Measurements from ENCODE around the gene ZBTB9.

The ZBTB9 gene

DNA sequence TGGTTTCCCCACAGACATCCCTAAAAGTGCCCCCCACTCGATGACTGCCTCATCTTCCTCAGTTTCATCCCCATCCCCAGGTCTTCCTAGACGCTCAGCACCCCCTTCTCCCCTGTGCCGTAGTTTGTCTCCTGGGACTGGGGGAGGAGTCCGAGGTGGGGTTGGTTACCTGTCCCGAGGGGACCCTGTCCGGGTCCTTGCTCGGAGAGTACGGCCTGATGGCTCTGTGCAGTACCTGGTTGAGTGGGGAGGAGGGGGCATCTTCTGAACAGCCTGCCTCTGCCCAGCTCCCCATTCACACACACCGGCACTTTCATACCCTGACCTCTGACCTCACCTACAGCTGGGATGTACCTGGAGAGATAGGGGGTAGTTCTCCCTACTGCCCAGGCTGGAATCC lies 38.5 kb upstream of the ZBTB9 start:
- no peak for DNase-seq (ENCODE audit: insufficient read length, low spot score)
- no peak for FAIRE-seq
- no peak for TF ChIP-seq POLR2A (IDR thresholded peaks at IDR 0.05; ENCODE audit: low read depth, low read length)

DNA sequence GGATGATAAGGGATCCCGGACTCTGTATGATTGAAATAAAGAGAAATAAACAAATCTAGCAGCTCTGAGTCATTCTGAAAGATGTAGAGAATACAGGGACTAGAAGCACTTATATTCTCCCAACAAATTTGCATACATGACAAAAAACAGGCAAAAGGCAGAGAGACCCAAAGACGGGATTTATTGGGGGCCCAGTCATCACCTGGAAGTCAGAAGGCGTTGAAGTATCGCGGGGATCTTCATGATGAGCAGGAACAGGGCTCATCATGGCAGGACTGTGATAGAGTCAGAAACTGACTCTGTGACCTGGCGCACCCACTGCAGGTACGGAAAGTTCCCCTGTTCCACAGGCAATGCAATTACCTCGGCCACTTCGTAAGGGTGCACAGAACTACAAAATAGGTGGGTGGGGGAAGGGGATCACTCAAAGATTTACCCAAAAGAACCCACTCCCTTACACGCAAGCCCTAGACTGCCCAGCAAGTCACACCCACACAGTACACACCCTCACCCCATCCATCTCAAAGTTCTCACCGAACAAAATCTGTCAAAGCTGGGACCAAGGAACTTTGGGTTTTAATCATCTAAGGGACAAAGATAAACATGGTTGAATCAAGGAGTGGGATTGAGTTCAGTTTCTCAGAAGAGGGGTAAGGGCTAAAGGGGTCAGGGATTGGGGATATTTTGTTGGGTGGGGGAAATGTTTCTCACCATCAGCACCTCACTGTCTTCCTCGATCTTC lies 37.8 kb upstream of the ZBTB9 start:
- TF ChIP-seq POLR2A (IDR thresholded peaks at IDR 0.05; ENCODE audit: low read depth, low read length) = no peak
- DNase-seq (ENCODE audit: insufficient read length, low spot score) = no peak
- FAIRE-seq = no peak

DNA sequence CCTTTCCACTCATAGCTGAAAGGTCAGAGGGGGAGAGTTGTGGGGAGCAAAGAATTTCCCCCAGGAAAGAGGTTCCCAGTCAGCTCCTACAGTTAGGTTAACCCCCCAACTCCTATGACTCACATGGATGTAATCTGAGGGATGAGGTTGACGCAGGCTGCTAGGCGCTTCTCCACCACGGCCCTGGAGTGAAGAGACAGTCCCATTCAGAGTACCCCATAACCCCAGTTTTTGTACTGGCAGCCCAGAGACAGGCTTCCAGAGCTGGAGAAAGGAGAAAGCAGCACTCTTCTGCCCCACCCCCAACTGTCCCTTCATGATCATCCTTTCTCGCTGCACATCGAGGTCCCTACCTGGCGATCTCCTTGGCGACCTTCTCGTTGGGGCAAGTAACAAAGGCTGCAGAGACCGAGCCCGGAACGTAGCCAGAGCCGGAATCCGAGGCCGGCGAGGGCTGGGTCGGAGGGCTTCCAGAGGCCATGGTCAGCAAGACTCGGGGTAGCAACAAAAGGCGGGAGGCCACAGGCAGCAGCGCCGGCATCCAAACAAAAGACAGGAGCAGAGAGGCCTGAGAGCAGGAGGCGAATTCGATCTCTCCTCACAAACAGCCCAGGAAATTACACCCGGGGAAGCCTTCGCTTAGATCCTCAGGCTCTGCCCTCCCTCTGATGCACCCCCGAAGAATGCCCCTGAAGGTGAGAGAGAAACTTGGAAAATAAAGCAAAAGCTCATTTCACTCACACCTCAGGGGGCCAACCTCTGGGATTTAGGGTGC lies 37.1 kb upstream of the ZBTB9 start:
- 0 out of 2 replicates have a peak, but pooled peaks have one; percentile 30 for TF ChIP-seq POLR2A (IDR thresholded peaks at IDR 0.05; ENCODE audit: low read depth, low read length)
- DNase-seq (ENCODE audit: insufficient read length, low spot score) (peak; percentile 84), FAIRE-seq (peak; percentile 33)

DNA sequence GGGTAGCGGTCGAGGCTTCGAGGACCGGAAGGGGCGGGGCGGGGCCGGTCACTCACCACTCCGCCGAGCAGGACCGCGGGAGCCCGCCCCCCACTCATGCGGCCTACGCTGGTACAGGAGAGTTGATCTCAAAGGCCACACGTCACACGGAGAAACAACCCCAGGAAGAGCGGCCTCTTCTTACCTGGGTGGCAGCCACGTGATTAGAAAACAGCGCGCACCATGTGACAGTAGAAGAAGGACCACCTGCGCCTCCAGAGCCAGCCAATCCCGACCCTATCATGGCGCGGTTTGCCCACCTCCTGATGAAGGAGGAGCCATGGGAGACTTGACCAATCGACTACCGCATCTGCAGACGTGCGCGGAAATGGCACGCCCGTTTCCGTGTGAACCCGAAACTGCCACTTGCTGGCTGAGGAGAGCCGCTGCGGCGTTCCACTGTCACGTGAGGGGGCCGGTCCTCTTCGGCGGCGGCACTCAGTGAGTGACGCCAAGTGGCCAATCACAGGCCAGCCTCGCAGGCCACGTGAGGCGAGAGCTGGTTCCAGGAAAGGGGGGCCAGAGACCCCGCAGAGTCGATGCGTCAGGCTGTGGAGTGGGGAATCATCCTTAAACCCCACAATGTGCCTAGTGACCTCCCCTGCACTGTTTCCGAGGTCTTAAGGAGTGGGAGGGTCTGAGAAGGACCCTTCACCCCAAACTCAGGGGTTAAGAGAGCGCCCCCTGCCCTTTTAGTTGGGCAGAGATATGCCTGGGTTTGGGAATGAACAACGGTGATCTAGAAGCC lies 36.3 kb upstream of the ZBTB9 start, which contains the start of gene CUTA:
Gene CUTA, minus strand, starts transcription at position 205 of the 787 bp plus-strand sequence. Its CDS starts 107 bp downstream, at position 98.
- peak; percentile 95 for DNase-seq (ENCODE audit: insufficient read length, low spot score)
- FAIRE-seq = peak; percentile 92
- no peak for TF ChIP-seq POLR2A (IDR thresholded peaks at IDR 0.05; ENCODE audit: low read depth, low read length)

DNA sequence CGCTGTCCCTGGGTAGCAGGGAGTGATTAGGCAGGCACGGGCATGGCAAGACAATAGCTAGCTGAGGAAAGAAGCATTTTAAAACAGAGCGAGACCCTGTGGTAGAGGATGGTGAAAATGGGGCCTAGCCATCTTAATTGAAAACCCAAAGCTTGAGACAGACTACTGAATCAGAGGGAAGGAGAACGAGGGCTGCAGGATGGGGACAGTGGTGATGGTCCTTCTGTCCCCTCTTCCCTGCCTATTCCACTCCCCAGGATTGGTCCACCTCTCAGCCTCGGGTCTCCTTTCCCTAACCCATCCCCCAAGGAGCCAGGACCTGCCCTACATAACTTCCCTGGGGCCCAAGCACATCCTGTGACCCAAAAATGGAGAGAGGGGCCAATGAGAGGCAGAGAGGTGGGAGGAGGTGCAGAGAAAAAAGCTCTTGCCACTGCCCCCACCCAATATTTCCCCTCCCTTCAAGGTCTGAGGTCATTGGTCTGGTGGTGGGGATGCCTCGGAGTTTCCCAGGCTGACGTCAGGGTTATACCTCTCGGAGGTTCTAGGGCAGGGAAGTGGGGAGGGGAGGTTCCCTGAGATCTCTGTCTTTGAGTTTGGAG lies 35.6 kb upstream of the ZBTB9 start:
- no peak for TF ChIP-seq POLR2A (IDR thresholded peaks at IDR 0.05; ENCODE audit: low read depth, low read length)
- DNase-seq (ENCODE audit: insufficient read length, low spot score) = no peak
- FAIRE-seq = no peak

DNA sequence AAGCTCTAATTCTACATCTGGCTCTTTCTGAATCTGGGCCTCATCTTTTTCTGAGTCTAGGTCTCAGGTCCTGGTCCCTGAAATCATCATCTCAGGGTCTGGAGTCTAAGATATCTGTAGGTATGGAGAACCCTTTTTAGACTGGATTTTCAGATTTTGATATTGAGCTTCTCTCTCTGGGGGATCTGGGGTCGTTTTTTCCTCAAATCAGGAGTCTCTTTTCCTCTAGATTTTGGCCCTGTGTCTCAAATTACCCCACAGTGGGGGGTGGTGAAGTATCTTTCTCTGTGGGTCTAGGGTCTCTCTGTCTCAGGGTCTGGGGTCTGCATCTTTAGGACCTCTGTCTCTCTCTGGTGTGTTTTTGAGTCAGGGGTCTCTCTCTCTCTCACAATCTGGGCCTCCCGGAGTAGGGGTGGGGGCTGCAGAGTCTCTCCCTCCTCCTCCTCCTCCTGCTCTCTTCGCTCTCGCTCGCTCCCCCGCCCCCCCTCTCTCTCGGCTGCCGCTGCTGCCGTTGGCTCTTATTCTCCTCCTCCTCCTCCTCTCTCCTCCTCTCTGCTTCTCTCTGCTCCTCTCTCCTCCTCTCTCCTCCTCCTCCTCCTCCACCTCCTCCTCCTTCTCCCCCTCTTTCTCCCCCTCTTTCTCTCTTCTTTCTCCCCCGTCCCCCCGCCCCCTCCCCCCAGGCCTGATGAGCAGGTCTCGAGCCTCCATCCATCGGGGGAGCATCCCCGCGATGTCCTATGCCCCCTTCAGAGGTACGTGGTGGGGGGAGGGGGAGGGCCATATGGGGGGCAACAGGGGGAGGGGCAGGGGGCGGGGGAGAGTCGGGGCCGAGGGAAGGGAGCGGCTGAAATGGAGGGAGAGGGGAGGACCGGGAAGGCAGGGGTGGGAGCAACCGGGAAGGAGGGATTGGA lies 34.5 kb upstream of the ZBTB9 start, which contains the start of gene SYNGAP1:
Gene SYNGAP1, plus strand, starts transcription at position 486 of the 911 bp plus-strand sequence. Its CDS starts 200 bp downstream, at position 686.
- no peak for TF ChIP-seq POLR2A (IDR thresholded peaks at IDR 0.05; ENCODE audit: low read depth, low read length)
- DNase-seq (ENCODE audit: insufficient read length, low spot score) = no peak

DNA sequence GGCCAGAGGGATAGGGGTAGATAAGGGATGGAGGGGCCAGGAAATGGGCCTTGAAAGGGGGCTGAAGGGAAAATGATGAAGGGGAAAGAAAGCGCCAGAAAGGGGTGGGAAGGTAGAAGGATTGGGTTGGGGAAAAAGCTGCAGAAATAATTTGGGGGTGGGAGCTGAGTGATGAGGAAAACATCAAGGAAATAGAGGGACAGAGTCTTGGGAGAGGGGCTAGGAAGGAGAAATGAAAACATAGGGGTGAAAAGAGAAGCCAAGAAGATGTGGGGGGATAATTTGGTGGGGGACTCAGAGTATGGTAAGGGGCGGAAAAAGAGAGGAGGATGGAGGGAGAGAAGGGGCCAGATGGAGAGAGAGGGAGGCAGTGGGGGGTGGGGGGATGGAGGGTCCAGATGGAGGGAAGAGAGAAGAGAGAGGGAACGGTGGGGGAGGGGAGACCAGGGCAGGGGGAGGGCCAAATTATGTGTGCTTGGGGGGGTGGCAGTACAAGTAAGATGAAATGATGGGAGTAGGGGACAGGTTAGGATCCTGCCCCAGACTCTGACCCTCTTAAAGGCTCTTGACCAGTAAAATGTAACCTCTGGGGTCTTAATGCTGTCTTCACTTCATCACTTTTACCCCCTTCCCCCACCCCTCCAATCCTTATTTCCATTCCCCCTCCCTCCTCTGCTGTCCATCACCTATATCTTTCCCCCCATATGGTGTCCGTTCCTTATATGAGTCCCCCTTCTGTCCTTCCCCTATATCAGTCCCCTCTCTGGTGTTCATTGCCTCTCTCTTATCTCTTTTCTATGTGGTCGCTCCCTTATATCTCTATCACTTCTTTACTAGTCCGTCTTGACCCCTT lies 33.7 kb upstream of the ZBTB9 start:
- no peak for TF ChIP-seq POLR2A (IDR thresholded peaks at IDR 0.05; ENCODE audit: low read depth, low read length)
- FAIRE-seq (no peak), DNase-seq (ENCODE audit: insufficient read length, low spot score) (no peak)

More for the DNA sequence above, 34.5 kb upstream of the ZBTB9 start, which contains the start of gene SYNGAP1:
- FAIRE-seq = no peak

DNA sequence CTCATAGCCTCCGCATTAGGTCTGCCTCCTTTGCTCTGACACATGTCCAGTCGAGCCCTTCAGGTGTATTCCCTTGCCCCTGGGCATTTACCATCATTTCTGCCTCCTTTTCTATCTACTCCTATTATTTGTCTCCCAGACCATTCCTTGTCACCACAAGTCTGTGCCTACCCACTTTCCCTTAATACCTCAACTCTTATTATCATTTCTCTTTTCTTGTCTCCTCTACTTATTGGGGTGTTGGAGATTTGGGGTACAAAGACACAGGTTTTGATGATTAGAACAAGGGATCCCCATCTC lies 33.1 kb upstream of the ZBTB9 start:
- FAIRE-seq = no peak
- no peak for DNase-seq (ENCODE audit: insufficient read length, low spot score)
- TF ChIP-seq POLR2A (IDR thresholded peaks at IDR 0.05; ENCODE audit: low read depth, low read length) = no peak

DNA sequence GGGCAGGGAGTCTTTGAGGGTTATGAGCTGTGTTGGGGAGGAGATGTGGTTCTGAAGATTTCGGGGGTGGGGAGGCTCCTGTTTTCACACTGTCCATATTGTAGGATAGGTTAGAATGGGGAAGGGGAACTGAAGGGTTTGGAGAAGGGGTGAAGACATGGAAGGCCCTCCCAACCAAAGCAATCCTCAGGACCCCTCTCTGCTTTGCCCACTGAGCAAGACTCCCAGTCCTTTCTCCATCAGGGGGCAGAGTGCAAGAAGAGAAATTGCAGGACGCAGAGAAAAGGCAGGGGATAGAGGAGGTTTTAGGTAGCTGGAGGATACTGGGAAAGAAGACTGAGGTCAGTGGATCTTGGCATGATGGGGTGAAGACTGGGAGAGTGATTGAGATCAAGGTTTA lies 30.6 kb upstream of the ZBTB9 start:
- DNase-seq (ENCODE audit: insufficient read length, low spot score) = no peak
- no peak for TF ChIP-seq POLR2A (IDR thresholded peaks at IDR 0.05; ENCODE audit: low read depth, low read length)
- no peak for FAIRE-seq

DNA sequence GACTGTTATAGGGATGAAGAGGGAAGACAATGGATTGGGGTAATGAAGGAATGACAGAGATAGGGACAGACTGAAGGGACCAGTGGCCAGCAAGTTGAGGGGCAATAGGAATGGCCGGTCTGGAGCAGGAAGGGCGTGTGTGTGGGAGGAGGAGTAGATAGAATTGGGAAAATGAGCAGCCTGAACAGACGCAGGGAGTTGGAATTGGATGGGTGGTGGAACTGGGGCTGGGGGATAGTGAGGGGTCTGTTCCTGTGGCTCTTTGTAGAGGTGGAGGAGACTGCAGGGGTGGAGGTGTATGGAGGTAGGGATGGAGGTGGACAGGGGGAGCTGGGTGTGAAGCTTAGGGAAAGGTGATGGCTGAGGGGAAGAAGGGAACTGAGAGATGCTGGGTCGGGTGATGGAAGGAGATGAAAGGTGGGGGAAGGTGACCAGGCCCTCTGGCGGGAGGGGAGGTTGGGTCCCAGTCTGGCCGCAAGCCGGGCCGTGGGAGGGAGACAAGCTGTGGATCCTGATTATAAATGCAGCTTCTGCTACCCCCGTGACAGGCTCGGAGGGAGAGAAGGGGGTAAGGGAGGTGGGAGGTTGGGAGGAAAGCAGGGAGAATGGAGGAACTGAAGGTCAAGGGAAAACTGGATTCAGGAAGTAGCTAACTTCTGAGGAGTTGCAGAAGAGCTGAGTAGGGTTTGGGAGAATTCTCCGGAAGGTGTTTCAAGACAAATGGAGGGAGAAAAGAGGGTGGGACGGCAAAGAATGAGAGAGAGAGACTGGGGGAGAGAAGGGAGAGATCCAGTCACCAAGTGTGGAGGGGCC lies 29.3 kb upstream of the ZBTB9 start:
- FAIRE-seq = no peak
- DNase-seq (ENCODE audit: insufficient read length, low spot score) = no peak
- no peak for TF ChIP-seq POLR2A (IDR thresholded peaks at IDR 0.05; ENCODE audit: low read depth, low read length)
